ENCODE results near the gene PIPOX. TPM values are rescaled to one million over a fixed set of nuclear protein-coding genes. Genes with fewer than 3 reads are reported as not detected.

The PIPOX gene
- total RNA-seq, 1 donor from 2014 or later: 1.8 TPM

DNA sequence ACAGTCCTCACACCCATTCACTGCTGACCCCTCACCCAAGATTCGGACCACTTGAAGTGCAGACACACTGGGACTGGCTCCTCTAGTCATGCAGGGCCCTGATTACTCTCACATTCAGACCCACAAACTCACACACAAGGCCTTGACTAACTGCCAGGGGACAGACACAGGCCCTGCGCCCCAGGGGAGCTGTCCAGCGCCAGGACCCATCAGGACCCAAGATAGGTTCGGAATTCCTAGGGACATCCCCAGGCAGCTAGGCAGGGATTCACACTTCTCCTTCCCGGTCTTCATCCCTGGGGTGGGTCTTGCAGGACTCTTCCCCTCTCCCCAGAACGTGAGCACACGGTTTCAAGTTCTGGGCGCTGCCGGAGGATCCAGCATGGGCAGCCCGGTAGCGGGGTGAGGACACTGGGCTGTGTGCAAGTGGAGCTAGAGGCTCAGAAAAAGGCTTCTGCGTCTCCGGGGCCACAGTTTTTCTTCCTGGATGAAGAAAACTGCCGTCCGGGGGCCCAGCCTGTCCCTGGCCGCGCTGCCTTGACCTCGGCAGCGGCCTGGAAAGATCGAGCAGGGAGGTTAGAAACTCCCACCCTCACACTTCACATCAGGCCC lies 38.8 kb upstream of the PIPOX start:
- Mint-ChIP-seq H3K27ac (ENCODE audit: unreplicated experiment) (peak overlapping the region; percentile 41), H3K9me3 (ENCODE audit: unreplicated experiment) (no peaks in the 10 kb centered on the region), H3K36me3 (ENCODE audit: low read depth, unreplicated experiment) (no peaks in the 10 kb centered on the region), H3K4me1 (ENCODE audit: low read depth, unreplicated experiment) (peaks cover 11% of the 10 kb centered on the region), H3K27me3 (ENCODE audit: low read depth, unreplicated experiment) (peaks cover 51% of the 10 kb centered on the region), H3K4me3 (ENCODE audit: unreplicated experiment) (no peak overlapping the region)
- Histone ChIP-seq H4K20me1 (ENCODE audit: insufficient read depth, low read length) (peaks cover 2% of the 10 kb centered on the region), H3K4me1 (ENCODE audit: insufficient read depth, low read length) (peaks cover 2% of the 10 kb centered on the region), H2AFZ (ENCODE audit: low read depth, low read length) (no peak overlapping the region), H3K27me3 (ENCODE audit: insufficient read depth, low read length) (peaks cover 42% of the 10 kb centered on the region), H3K36me3 (ENCODE audit: insufficient read depth, low read length) (no peaks in the 10 kb centered on the region), H3K9me3 (ENCODE audit: insufficient read depth, low read depth, low read length) (no peaks in the 10 kb centered on the region), H3K27ac (ENCODE audit: low read depth, low read length) (no peak overlapping the region), H3K9ac (ENCODE audit: low read length) (no peak overlapping the region), H3K4me3 (ENCODE audit: insufficient read depth, low read depth, low read length) (no peak overlapping the region), H3K79me2 (ENCODE audit: insufficient read depth, low read length) (no peaks in the 10 kb centered on the region), H3K4me2 (ENCODE audit: low read length) (no peak overlapping the region)
- TF ChIP-seq, protein P1, sequence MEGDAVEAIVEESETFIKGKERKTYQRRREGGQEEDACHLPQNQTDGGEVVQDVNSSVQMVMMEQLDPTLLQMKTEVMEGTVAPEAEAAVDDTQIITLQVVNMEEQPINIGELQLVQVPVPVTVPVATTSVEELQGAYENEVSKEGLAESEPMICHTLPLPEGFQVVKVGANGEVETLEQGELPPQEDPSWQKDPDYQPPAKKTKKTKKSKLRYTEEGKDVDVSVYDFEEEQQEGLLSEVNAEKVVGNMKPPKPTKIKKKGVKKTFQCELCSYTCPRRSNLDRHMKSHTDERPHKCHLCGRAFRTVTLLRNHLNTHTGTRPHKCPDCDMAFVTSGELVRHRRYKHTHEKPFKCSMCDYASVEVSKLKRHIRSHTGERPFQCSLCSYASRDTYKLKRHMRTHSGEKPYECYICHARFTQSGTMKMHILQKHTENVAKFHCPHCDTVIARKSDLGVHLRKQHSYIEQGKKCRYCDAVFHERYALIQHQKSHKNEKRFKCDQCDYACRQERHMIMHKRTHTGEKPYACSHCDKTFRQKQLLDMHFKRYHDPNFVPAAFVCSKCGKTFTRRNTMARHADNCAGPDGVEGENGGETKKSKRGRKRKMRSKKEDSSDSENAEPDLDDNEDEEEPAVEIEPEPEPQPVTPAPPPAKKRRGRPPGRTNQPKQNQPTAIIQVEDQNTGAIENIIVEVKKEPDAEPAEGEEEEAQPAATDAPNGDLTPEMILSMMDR (IDR thresholded peaks at IDR 0.05; ENCODE audit: insufficient read depth, low read depth, low read length): no peak
- no peak for TF ChIP-seq EZH2 (IDR thresholded peaks at IDR 0.05; ENCODE audit: insufficient read depth, low read length)
- FAIRE-seq (no peak), DNase-seq (ENCODE audit: low read depth) (peak; percentile 23)

DNA sequence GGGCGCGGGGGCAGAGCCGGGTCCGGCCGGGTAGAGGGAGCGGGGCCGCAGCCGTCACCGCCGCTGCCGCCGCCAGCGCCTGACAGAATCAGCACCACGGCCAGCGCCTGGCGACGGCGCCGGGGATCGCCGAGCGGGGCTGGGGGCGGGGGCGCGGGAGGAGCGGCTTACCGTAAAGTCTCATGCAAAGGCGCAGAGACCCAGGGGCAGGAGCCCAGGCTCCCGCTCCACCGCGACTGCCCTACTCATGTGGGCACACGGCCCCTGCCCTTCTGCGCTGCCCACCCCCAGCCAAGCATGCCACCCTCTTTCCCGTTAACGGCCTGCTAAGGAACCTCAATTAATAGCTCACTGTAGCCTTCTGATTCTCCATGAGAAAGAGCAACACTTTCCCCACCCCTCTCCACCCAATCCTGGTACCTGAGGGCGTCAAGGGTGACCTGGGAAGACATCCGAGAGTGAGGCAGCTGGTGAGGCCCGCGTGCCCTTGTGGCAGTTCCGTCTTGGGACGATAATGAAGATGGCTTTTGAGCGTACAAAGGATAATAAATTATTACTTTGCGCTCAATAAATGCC lies 36.9 kb upstream of the PIPOX start, which contains the start of gene SEZ6:
TSS of gene SEZ6 (minus strand) at position 98 of the 576 bp plus-strand sequence. CDS start 164 bp downstream, outside the sequence.
- Histone ChIP-seq H2AFZ (ENCODE audit: low read depth, low read length) (no peak within 1 kb of the TSS), H3K27ac (ENCODE audit: low read depth, low read length) (no peak within 1 kb of the TSS), H3K4me1 (ENCODE audit: insufficient read depth, low read length) (peaks cover 2% of the 10 kb centered on the region), H3K4me3 (ENCODE audit: insufficient read depth, low read depth, low read length) (no peak within 1 kb of the TSS), H3K27me3 (ENCODE audit: insufficient read depth, low read length) (peaks cover 44% of the 10 kb centered on the region), H3K4me2 (ENCODE audit: low read length) (peak within 1 kb of the TSS; percentile 15), H3K9ac (ENCODE audit: low read length) (no peak within 1 kb of the TSS), H3K79me2 (ENCODE audit: insufficient read depth, low read length) (no peaks in the 10 kb centered on the region), H4K20me1 (ENCODE audit: insufficient read depth, low read length) (peaks cover 2% of the 10 kb centered on the region), H3K9me3 (ENCODE audit: insufficient read depth, low read depth, low read length) (no peaks in the 10 kb centered on the region), H3K36me3 (ENCODE audit: insufficient read depth, low read length) (no peaks in the 10 kb centered on the region)
- Mint-ChIP-seq H3K4me3 (ENCODE audit: unreplicated experiment) (no peak within 1 kb of the TSS), H3K9me3 (ENCODE audit: unreplicated experiment) (peaks cover 2% of the 10 kb centered on the region), H3K27ac (ENCODE audit: unreplicated experiment) (no peak within 1 kb of the TSS), H3K4me1 (ENCODE audit: low read depth, unreplicated experiment) (peaks cover 11% of the 10 kb centered on the region), H3K36me3 (ENCODE audit: low read depth, unreplicated experiment) (no peaks in the 10 kb centered on the region), H3K27me3 (ENCODE audit: low read depth, unreplicated experiment) (peaks cover 58% of the 10 kb centered on the region)
- TF ChIP-seq, protein P1 (IDR thresholded peaks at IDR 0.05; ENCODE audit: insufficient read depth, low read depth, low read length): no peak
- TF ChIP-seq EZH2 (IDR thresholded peaks at IDR 0.05; ENCODE audit: insufficient read depth, low read length): no peak
- DNase-seq (ENCODE audit: low read depth): peak; percentile 36
- FAIRE-seq: no peak

DNA sequence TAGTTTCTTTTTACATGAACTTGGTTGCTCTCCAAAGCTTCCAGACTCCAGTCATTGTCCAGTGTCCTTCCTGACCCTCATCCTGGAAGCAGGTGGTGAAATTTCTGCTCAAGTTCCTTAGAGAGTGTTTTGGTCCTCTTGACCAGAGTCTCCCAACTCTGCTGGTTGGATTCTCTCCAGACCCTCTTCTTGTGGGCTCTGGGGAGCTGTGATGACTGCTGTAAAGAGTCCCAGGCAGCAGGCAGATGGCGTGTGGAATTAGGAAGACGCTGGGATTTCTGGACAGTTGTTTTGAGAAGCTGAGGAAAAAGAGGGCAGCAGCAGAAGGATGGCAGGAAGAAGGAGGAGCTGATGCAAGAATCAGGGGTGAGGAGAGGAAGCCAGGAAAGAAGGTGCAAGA lies 35.5 kb upstream of the PIPOX start:
- H3K27me3 Mint-ChIP-seq (ENCODE audit: low read depth, unreplicated experiment): peaks cover 60% of the 10 kb centered on the region
- peaks cover 2% of the 10 kb centered on the region for H3K9me3 Mint-ChIP-seq (ENCODE audit: unreplicated experiment)
- Histone ChIP-seq H4K20me1 (ENCODE audit: insufficient read depth, low read length) (peaks cover 2% of the 10 kb centered on the region), H3K9ac (ENCODE audit: low read length) (no peak overlapping the region), H3K9me3 (ENCODE audit: insufficient read depth, low read depth, low read length) (no peaks in the 10 kb centered on the region), H3K27ac (ENCODE audit: low read depth, low read length) (no peak overlapping the region), H3K36me3 (ENCODE audit: insufficient read depth, low read length) (no peaks in the 10 kb centered on the region), H3K4me2 (ENCODE audit: low read length) (no peak overlapping the region), H3K4me1 (ENCODE audit: insufficient read depth, low read length) (peaks cover 2% of the 10 kb centered on the region), H2AFZ (ENCODE audit: low read depth, low read length) (no peak overlapping the region), H3K27me3 (ENCODE audit: insufficient read depth, low read length) (peaks cover 46% of the 10 kb centered on the region), H3K79me2 (ENCODE audit: insufficient read depth, low read length) (no peaks in the 10 kb centered on the region), H3K4me3 (ENCODE audit: insufficient read depth, low read depth, low read length) (no peak overlapping the region)
- DNase-seq (ENCODE audit: low read depth): no peak
- peaks cover 11% of the 10 kb centered on the region for H3K4me1 Mint-ChIP-seq (ENCODE audit: low read depth, unreplicated experiment)
- TF ChIP-seq EZH2 (IDR thresholded peaks at IDR 0.05; ENCODE audit: insufficient read depth, low read length): no peak
- TF ChIP-seq, protein P1 (IDR thresholded peaks at IDR 0.05; ENCODE audit: insufficient read depth, low read depth, low read length): no peak
- H3K27ac Mint-ChIP-seq (ENCODE audit: unreplicated experiment): no peak overlapping the region
- H3K36me3 Mint-ChIP-seq (ENCODE audit: low read depth, unreplicated experiment): peaks cover 2% of the 10 kb centered on the region
- no peak for FAIRE-seq
- H3K4me3 Mint-ChIP-seq (ENCODE audit: unreplicated experiment): peak overlapping the region; percentile 2

All from astrocyte (in vitro differentiated cells and primary cell).